CD4-positive, alpha-beta T cell treated with Interleukin-6 at 100 ng/mL for 8 hours (primary cell): Measurements from ENCODE around the gene PEX14.

Experiments used
- DNase-seq: peaks from one replicate; pipeline ENCODE4 v3.0.0-alpha.2; 2020; ENCODE audit warnings: mixed read lengths, low spot score

PEX14 gene

GRCh38 chr1:10617931-10618885 lies 143.5 kb downstream of the PEX14 start:
- no peak for DNase-seq

DNA sequence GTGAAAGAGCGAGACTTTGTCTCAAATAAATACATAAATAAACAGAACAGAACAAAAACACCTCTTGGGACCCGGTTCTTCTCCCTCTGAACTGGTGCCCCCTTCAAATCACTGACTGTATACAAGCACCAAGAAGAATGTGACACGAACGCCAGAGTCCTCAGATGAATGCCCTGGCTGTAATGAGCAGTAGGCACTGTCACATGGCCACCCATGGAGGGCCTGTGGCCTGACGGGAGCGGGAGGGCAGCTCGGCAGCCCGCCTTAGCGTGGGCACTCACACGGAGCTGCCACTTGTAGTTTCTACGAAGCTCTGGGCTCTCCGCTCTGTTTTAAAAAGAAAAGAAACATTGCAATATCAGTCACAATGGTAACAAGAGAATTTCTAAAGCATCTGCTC lies 146.0 kb downstream of the PEX14 start:
- no peak for DNase-seq

GRCh38 chr1:10621906-10622305 lies 147.2 kb downstream of the PEX14 start:
- no peak for DNase-seq

- DNase-seq: no peak
Observed at GRCh38 chr1:10622910-10623685, 148.3 kb downstream of the PEX14 start.

GRCh38 chr1:10623686-10624145 lies 149.0 kb downstream of the PEX14 start:
- DNase-seq: no peak

GRCh38 chr1:10624256-10625050 lies 149.7 kb downstream of the PEX14 start:
- no peak for DNase-seq

DNA sequence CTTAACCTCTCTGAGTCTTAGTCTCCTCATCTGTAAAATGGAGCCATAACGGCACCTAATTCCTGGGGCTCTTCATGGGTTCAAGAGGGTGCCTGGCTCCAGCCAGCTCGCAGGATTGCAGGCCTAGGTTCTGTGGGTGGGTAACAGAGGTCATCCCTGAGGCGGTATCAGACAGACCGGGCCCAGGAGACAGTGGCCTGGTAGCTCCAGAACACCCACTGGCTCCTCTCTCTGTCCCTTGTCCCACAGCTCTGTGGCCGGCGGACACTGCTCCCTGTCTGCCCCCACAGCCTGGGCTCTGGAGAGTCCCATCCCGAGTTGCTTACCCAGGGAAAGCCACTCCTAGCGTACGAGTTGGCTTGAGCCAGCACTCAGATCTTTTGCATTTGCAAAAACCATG lies 150.3 kb downstream of the PEX14 start:
- DNase-seq: no peak

GRCh38 chr1:10625554-10625953 lies 150.8 kb downstream of the PEX14 start:
- DNase-seq: no peak

- no peak for DNase-seq
Observed at GRCh38 chr1:10626131-10626731, 151.5 kb downstream of the PEX14 start.

- DNase-seq: no peak
Observed at GRCh38 chr1:10626791-10627410, 152.2 kb downstream of the PEX14 start.

DNA sequence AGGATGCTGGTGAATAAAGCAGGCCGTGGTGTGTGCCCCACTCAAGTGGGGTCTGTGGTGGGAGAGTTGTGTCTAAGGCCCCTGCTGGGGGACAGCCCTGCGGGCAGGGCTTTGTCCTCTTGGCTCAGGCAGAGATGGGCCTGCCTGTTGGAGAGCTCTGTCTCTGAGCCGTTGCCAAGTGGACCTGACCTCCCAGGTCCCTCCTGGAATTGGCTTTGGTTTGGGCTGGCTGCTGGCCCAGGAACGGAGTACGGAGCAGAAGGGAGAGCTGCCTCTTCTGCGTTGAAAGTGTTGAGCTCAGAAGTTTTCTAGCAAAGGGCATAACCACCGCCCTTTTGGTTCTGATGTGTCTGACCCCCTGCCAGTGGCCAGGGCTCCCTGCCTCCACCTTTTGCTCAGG lies 153.9 kb downstream of the PEX14 start:
- no peak for DNase-seq

- no peak for DNase-seq
Observed at GRCh38 chr1:10629091-10629815, 154.5 kb downstream of the PEX14 start.

DNA sequence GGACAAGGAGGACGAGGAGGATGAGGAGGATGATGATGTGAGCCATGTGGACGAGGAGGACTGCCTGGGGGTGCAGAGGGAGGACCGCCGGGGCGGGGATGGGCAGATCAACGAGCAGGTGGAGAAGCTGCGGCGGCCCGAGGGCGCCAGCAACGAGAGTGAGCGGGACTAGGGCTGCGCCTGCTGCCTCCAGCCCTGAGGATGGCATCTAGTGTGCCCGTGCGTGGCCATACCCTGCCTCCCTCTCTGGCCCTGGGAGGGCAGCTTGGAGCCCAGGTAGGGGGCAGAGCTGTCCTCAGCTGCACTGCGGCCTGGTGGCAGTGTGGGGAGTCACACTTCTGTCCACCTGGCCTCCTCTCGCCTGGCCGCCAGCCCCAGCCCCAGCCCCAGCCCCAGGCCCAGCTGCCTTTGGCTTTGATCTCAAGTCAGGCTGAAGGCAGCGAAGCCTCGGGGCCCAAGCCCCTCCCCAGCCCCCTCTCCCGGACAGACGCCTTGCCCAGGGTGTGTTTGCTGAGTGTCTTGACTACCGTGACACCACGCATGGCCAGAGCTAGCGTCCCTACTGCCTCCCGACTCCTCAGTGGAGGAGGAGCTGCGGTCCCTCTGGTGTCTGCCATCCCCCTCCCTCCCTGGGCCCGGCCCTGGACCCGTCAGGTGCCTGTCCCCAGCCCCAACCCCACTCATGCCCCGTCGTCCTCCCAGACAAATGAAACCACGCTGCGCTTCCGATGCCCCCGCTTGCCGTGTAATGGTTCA lies 155.2 kb downstream of the PEX14 start:
- no peak for DNase-seq

GRCh38 chr1:10630661-10631120 lies 155.9 kb downstream of the PEX14 start:
- DNase-seq: no peak

- no peak for DNase-seq
Observed at GRCh38 chr1:10631121-10631810, 156.5 kb downstream of the PEX14 start.

GRCh38 chr1:10631811-10632593 lies 157.3 kb downstream of the PEX14 start:
- no peak for DNase-seq

DNA sequence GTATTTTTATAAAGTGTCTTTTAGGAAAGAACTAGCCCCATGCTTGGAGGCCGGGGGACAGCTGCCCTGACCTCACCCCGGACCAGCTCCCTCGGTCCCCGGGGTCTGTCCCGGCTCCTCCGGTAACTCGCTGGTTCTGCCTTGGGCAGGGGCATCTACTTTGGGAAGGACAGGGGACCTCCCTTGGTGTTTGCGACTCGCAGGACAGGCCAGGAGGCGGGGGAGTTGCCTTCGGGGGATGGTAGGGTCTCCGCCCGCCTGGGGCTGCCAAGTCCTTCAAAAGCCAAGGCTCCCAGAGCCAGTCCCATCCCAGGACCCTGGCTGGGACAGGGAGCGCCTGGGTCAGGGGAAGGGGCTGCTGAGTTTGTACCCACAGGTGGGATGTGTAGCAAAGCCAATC lies 157.9 kb downstream of the PEX14 start:
- DNase-seq: no peak

- DNase-seq: no peak
Observed at GRCh38 chr1:10633416-10633815, 158.7 kb downstream of the PEX14 start.
